HG02642 (cell line): ENCODE results near the gene PHLPP2.
A peak's percentile ranks its signal among the peaks of the same experiment; 100 is the strongest.

Source experiments
- ATAC-seq: cut with Tn5 transposase; IDR thresholded peaks from one replicate; pipeline ENCODE4 v1.9.1; 2021; ENCODE audit warnings: mild to moderate bottlenecking; ENCODE audit not compliant: unreplicated experiment, poor library complexity

PHLPP2 gene

GRCh38 chr16:71724320-71724751 is at the start of gene PHLPP2:
Gene PHLPP2, minus strand, starts transcription at chr16:71724701. Its CDS starts 9,906 bp downstream, at chr16:71714795.
- ATAC-seq: no peak

- no peak for ATAC-seq
Measured at GRCh38 chr16:71771571-71771970, 47.1 kb upstream of the PHLPP2 start.

GRCh38 chr16:71769222-71769621 is 44.7 kb upstream of the PHLPP2 start:
- no peak for ATAC-seq

- ATAC-seq: no peak
Measured at GRCh38 chr16:71767060-71767900, 42.8 kb upstream of the PHLPP2 start.

- no peak for ATAC-seq
Measured at GRCh38 chr16:71762186-71762585, 37.7 kb upstream of the PHLPP2 start.

- ATAC-seq: no peak
Measured at GRCh38 chr16:71761097-71761496, 36.6 kb upstream of the PHLPP2 start.

- no peak for ATAC-seq
Measured at GRCh38 chr16:71758293-71758760, 33.8 kb upstream of the PHLPP2 start.

- no peak for ATAC-seq
Measured at GRCh38 chr16:71754652-71755051, 30.2 kb upstream of the PHLPP2 start.

GRCh38 chr16:71754108-71754507 is 29.6 kb upstream of the PHLPP2 start:
- ATAC-seq: no peak

GRCh38 chr16:71748226-71748625 is 23.7 kb upstream of the PHLPP2 start:
- ATAC-seq: no peak

- ATAC-seq: no peak
Measured at GRCh38 chr16:71746442-71747046, 22.0 kb upstream of the PHLPP2 start.

- ATAC-seq: no peak
Measured at GRCh38 chr16:71738855-71739254, 14.4 kb upstream of the PHLPP2 start.

GRCh38 chr16:71737501-71737900 is 13.0 kb upstream of the PHLPP2 start:
- no peak for ATAC-seq

- no peak for ATAC-seq
Measured at GRCh38 chr16:71734511-71734910, 10.0 kb upstream of the PHLPP2 start.

- ATAC-seq: no peak
Measured at GRCh38 chr16:71732587-71732986, 8.1 kb upstream of the PHLPP2 start.

GRCh38 chr16:71727551-71728324 is 3.2 kb upstream of the PHLPP2 start:
- ATAC-seq: no peak

GRCh38 chr16:71726476-71727315 is 2.2 kb upstream of the PHLPP2 start:
- no peak for ATAC-seq

GRCh38 chr16:71723537-71724319 is 773 bp downstream of the PHLPP2 start:
- ATAC-seq: peak; percentile 81
